KOPT-K1 (cell line): ENCODE measurements around the gene RNU6-9.
A peak's percentile ranks its signal among the peaks of the same experiment; 100 is the strongest.

Source experiments
- H3K27ac ChIP-seq: fragments of 200-600 bp; sonication (generic); 2 replicates; pipeline ENCODE4 v1.5.1; 2016; ENCODE audit warnings: antibody characterized with exemption, mild to moderate bottlenecking, low read depth, low read length; ENCODE audit not compliant: poor library complexity, severe bottlenecking
- H3K36me3 ChIP-seq: fragments of 200-600 bp; sonication (generic); 2 replicates; pipeline ENCODE4 v1.5.1; 2017; ENCODE audit warnings: antibody characterized with exemption, mild to moderate bottlenecking, low read length, moderate library complexity; ENCODE audit not compliant: insufficient read depth
- H3K9me3 ChIP-seq: fragments of 200-600 bp; sonication (generic); 2 replicates; pipeline ENCODE4 v1.5.1; 2017; ENCODE audit warnings: antibody characterized with exemption, low read length, mild to moderate bottlenecking; ENCODE audit not compliant: insufficient read depth, poor library complexity, severe bottlenecking

The RNU6-9 gene

GRCh38 chr19:912181-913079, 19.1 kb downstream of the RNU6-9 start:
- peak overlapping the region; percentile 68 for H3K27ac ChIP-seq
- no peaks in the 10 kb centered on the region for H3K36me3 ChIP-seq
- H3K9me3 ChIP-seq, result no peaks in the 10 kb centered on the region

GRCh38 chr19:913080-913748, 19.9 kb downstream of the RNU6-9 start, which contains the start of gene R3HDM4:
Gene R3HDM4, minus strand, starts transcription at chr19:913219. Its CDS starts 62 bp downstream, at chr19:913157.
- peak within 1 kb of the TSS; percentile 68 for H3K27ac ChIP-seq
- H3K36me3 ChIP-seq, result no peaks in the 10 kb centered on the region
- H3K9me3 ChIP-seq, result no peaks in the 10 kb centered on the region

- Histone ChIP-seq H3K36me3 (no peaks in the 10 kb centered on the region), H3K27ac (no peak overlapping the region), H3K9me3 (no peaks in the 10 kb centered on the region)
These were observed 23.5 kb downstream of the RNU6-9 start for GRCh38 chr19:916645-917322.

GRCh38 chr19:917323-918151, 24.3 kb downstream of the RNU6-9 start, which contains the start of gene KISS1R:
Gene KISS1R, plus strand, starts transcription at chr19:917333. Its CDS starts 170 bp downstream, at chr19:917503.
- no peaks in the 10 kb centered on the region for H3K36me3 ChIP-seq
- no peaks in the 10 kb centered on the region for H3K9me3 ChIP-seq
- no peak within 1 kb of the TSS for H3K27ac ChIP-seq

GRCh38 chr19:918152-918437, 24.8 kb downstream of the RNU6-9 start:
- H3K27ac ChIP-seq, result no peak overlapping the region
- no peaks in the 10 kb centered on the region for H3K36me3 ChIP-seq
- H3K9me3 ChIP-seq, result no peaks in the 10 kb centered on the region

- H3K36me3 ChIP-seq, result no peaks in the 10 kb centered on the region
- no peaks in the 10 kb centered on the region for H3K9me3 ChIP-seq
- H3K27ac ChIP-seq, result no peak overlapping the region
These were observed 25.4 kb downstream of the RNU6-9 start for GRCh38 chr19:918481-919198.

GRCh38 chr19:919199-920050, 26.1 kb downstream of the RNU6-9 start:
- Histone ChIP-seq H3K36me3 (no peaks in the 10 kb centered on the region), H3K27ac (no peak overlapping the region), H3K9me3 (no peaks in the 10 kb centered on the region)

- no peak overlapping the region for H3K27ac ChIP-seq
- no peaks in the 10 kb centered on the region for H3K9me3 ChIP-seq
- H3K36me3 ChIP-seq, result no peaks in the 10 kb centered on the region
These were observed 27.0 kb downstream of the RNU6-9 start for GRCh38 chr19:920051-920864.

- Histone ChIP-seq H3K36me3 (peaks cover 1% of the 10 kb centered on the region; the same call in 1 of the 2 replicates), H3K27ac (peak overlapping the region; percentile 77), H3K9me3 (no peaks in the 10 kb centered on the region)
These were observed 31.3 kb downstream of the RNU6-9 start for GRCh38 chr19:924553-925086.

GRCh38 chr19:925087-925525, 31.8 kb downstream of the RNU6-9 start:
- no peaks in the 10 kb centered on the region for H3K9me3 ChIP-seq
- peak overlapping the region; percentile 77 for H3K27ac ChIP-seq
- H3K36me3 ChIP-seq, result peaks cover 4% of the 10 kb centered on the region; the same call in 1 of the 2 replicates

GRCh38 chr19:925526-926322, 32.4 kb downstream of the RNU6-9 start, which contains the start of gene ARID3A:
Gene ARID3A, plus strand, starts transcription at chr19:926035. Its CDS starts 3,494 bp downstream, at chr19:929529.
- no peaks in the 10 kb centered on the region for H3K9me3 ChIP-seq
- peaks cover 4% of the 10 kb centered on the region; the same call in 1 of the 2 replicates for H3K36me3 ChIP-seq
- H3K27ac ChIP-seq, result peak within 1 kb of the TSS; percentile 77

- no peaks in the 10 kb centered on the region for H3K9me3 ChIP-seq
- peak overlapping the region; percentile 77 for H3K27ac ChIP-seq
- peaks cover 4% of the 10 kb centered on the region; the same call in 1 of the 2 replicates for H3K36me3 ChIP-seq
These were observed 33.0 kb downstream of the RNU6-9 start for GRCh38 chr19:926323-926588.
